Astrocyte (in vitro differentiated cells and primary cell): ENCODE results near the gene ZNF503.

Experiments
- CTCF ChIP-seq: IDR thresholded peaks from 2 replicates; pipeline ENCODE4 v1.5.1; 2011; ENCODE audit warnings: low read depth, mild to moderate bottlenecking, inconsistent platforms, low read length, moderate library complexity; ENCODE audit not compliant: insufficient read depth
- EZH2 ChIP-seq: IDR thresholded peaks from 2 replicates; pipeline ENCODE4 v1.6.1; 2012; ENCODE audit warnings: mild to moderate bottlenecking, low read length, inconsistent platforms; ENCODE audit not compliant: insufficient read depth

DNA sequence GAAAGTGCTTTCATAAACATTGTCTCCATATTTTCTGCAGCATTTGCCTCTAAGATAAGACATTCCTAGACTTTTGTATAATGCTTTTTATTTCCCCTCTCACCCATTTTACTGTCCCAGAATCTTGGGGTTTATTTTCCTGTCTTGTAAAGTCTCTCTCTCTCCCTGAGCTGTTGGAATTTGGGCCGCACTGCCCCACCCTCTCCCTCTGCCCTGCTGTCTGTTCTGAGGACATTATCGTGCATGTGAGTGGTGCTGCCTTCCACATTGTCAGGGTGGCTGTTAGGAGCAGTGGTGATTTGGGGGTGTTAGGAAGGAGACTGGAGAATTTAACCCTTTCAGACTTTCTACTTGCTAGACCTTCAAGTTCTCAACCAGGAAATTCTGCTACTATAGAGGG, 46.6 kb upstream of the ZNF503 start:
- TF ChIP-seq CTCF = no peak
- TF ChIP-seq EZH2 = no peak
